DND-41 (cell line): ENCODE measurements around the gene NXPH4.

ENCODE experiments used
- EZH2 ChIP-seq: IDR thresholded peaks from 3 replicates; pipeline ENCODE4 v1.6.1; 2012; ENCODE audit warnings: borderline replicate concordance, low read depth, mild to moderate bottlenecking, moderate library complexity, low read length, inconsistent platforms; ENCODE audit not compliant: severe bottlenecking
- TF ChIP-seq, protein P1 (sequence below): IDR thresholded peaks from 2 replicates; pipeline ENCODE4 v1.5.1; 2012; ENCODE audit warnings: borderline replicate concordance, low read length, moderate library complexity, mild to moderate bottlenecking; ENCODE audit not compliant: poor library complexity, severe bottlenecking; ENCODE audit errors: extremely low read depth

DNA sequence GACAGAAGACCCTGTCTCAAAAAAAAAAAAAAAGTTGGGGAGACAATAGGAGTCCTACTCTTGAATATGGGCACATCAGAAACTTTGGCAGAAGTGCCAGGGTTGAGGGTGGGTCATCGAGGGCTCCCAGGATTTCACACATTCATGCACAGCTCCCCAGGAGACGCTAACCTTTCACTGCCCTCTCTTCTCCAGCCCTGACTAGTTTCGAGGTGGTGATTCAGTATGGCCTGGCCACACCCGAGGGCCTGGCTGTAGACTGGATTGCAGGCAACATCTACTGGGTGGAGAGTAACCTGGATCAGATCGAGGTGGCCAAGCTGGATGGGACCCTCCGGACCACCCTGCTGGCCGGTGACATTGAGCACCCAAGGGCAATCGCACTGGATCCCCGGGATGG lies 39.7 kb upstream of the NXPH4 start:
- TF ChIP-seq, protein P1, sequence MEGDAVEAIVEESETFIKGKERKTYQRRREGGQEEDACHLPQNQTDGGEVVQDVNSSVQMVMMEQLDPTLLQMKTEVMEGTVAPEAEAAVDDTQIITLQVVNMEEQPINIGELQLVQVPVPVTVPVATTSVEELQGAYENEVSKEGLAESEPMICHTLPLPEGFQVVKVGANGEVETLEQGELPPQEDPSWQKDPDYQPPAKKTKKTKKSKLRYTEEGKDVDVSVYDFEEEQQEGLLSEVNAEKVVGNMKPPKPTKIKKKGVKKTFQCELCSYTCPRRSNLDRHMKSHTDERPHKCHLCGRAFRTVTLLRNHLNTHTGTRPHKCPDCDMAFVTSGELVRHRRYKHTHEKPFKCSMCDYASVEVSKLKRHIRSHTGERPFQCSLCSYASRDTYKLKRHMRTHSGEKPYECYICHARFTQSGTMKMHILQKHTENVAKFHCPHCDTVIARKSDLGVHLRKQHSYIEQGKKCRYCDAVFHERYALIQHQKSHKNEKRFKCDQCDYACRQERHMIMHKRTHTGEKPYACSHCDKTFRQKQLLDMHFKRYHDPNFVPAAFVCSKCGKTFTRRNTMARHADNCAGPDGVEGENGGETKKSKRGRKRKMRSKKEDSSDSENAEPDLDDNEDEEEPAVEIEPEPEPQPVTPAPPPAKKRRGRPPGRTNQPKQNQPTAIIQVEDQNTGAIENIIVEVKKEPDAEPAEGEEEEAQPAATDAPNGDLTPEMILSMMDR, result no peak
- TF ChIP-seq EZH2, result no peak
